Adipocyte (in vitro differentiated cells): ENCODE data around the gene FAM8A1.
"Not testable (repeated sequence)": the region's sequence is repeated elsewhere in the genome, so short reads cannot be mapped to it uniquely, and the experiment has no call there.

ENCODE experiments used
- DNase-seq: peaks from one replicate; pipeline ENCODE4 v3.0.0-alpha.2; 2015; ENCODE audit warnings: low read depth
- H3K27me3 ChIP-seq: replicated peaks from 2 replicates; pipeline ENCODE4 v1.7.0; 2013; ENCODE audit warnings: mild to moderate bottlenecking, low read length, moderate library complexity; ENCODE audit not compliant: control insufficient read depth, insufficient read depth
- H3K36me3 ChIP-seq: 2 replicates; pipeline ENCODE4 v1.7.0; 2013; ENCODE audit warnings: low read length, mild to moderate bottlenecking, moderate library complexity; ENCODE audit not compliant: control insufficient read depth, insufficient read depth, severe bottlenecking
- H3K4me1 ChIP-seq: 2 replicates; pipeline ENCODE4 v1.7.0; 2013; ENCODE audit warnings: mild to moderate bottlenecking, low read length, moderate library complexity; ENCODE audit not compliant: control insufficient read depth, insufficient read depth
- H3K4me3 ChIP-seq: 2 replicates; pipeline ENCODE4 v1.7.0; 2013; ENCODE audit warnings: mild to moderate bottlenecking, low read length, moderate library complexity
- H3K9ac ChIP-seq: 2 replicates; pipeline ENCODE4 v1.7.0; 2013; ENCODE audit warnings: mild to moderate bottlenecking, low read length, moderate library complexity
- H3K9me3 ChIP-seq: 2 replicates; pipeline ENCODE4 v1.7.0; 2013; ENCODE audit warnings: mild to moderate bottlenecking, low read length, moderate library complexity; ENCODE audit not compliant: control insufficient read depth

The FAM8A1 gene

DNA sequence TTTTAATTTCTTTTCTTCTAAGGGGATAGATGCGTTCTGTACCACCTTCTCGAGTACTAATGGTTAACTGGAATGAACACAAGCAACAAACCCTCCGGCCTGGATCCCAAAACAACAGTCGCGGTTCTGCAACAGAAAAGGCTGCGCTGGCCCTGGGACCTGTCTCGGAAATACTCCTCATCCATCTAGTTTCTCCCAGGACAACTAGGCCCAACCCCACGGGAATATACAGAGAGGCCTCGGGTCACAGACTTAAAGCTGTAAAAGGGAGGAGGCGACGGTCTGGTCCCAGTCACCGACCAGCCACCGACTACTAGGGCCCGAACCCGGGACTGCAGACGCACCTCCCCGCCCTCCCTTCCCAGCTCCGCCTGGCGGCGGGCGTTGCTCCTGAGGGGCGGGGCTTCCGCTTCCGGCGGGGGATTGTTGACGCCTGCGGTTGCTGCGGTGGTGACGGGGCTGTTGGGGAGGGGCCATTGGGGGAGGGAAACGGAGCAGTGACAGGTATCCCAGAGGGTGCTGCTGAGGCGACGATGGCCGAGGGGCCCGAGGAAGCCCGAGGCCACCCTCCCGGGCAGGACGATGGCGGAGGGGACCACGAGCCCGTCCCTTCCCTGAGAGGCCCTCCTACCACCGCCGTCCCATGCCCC lies at the start of gene FAM8A1:
FAM8A1 (plus strand) TSS at position 426 of the 650 bp plus-strand sequence; CDS start at position 534, 108 bp downstream.
- DNase-seq, result peak; percentile 96
- Histone ChIP-seq H3K9ac (peak within 1 kb of the TSS; percentile 83), H3K36me3 (peaks cover 17% of the 10 kb centered on the region), H3K4me3 (peak within 1 kb of the TSS; percentile 85), H3K4me1 (peaks cover 18% of the 10 kb centered on the region), H3K27me3 (no peaks in the 10 kb centered on the region), H3K9me3 (no peaks in the 10 kb centered on the region)

DNA sequence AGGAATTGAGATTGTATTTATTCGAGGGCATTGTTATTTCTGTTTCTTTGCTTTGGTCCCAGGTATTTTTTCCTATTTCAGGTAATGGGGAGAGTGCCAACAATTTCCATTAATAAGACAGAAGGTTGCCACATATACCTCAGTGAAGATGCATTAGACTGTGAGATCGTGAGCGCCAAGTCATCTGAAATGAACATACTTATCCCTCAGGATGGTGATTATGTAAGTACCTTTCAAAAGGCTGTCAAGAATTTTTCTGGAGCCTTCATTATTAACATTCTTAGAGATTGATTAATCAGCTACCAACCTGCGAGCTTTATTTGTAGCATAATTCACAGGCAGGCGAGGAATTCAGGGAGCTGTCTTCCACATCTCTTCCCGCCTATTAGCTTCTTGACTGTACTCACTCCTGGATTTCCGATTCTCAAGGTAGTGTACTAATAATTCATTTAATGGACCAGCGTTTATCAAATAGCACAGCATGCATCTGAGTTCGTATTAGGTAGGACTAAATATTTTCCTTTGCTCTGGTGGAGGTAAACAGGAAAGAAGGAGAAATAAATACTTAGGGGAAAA lies 48.6 kb upstream of the FAM8A1 start:
- Histone ChIP-seq H3K4me3 (no peak overlapping the region), H3K36me3 (no peaks in the 10 kb centered on the region), H3K27me3 (no peaks in the 10 kb centered on the region), H3K9ac (no peak overlapping the region), H3K4me1 (no peaks in the 10 kb centered on the region), H3K9me3 (no peaks in the 10 kb centered on the region)
- no peak for DNase-seq

- Histone ChIP-seq H3K27me3 (no peaks in the 10 kb centered on the region), H3K4me3 (no peak overlapping the region), H3K9ac (no peak overlapping the region), H3K9me3 (no peaks in the 10 kb centered on the region), H3K36me3 (no peaks in the 10 kb centered on the region), H3K4me1 (no peaks in the 10 kb centered on the region)
- no peak for DNase-seq
Measured at GRCh38 chr6:17552861-17553260, 47.2 kb upstream of the FAM8A1 start.

GRCh38 chr6:17556014-17556413 lies 44.1 kb upstream of the FAM8A1 start:
- no peaks in the 10 kb centered on the region for H3K36me3 ChIP-seq
- no peaks in the 10 kb centered on the region for H3K27me3 ChIP-seq
- no peak overlapping the region for H3K9ac ChIP-seq
- H3K4me1 ChIP-seq, result no peaks in the 10 kb centered on the region
- no peak overlapping the region for H3K4me3 ChIP-seq
- no peaks in the 10 kb centered on the region for H3K9me3 ChIP-seq
- no peak for DNase-seq

DNA sequence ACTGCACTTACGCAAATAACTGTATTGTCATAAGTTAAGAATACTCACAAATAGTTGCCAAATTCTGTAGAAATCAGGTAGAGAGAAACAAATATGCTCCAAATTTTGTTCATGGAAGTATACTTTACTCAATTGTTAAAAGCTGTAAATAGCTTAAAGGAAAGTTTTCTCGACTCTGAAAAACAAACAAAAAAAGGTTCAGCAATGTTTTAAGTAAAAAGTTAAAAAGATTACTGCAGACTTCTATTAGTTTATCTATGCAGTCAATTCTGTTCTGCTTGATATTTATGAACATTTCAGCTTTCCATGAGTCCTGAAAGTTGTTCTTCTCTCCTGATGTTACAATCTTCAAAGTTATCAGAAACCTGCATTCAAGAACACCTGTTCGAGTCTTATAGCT lies 37.5 kb upstream of the FAM8A1 start:
- no peaks in the 10 kb centered on the region for H3K4me1 ChIP-seq
- H3K36me3 ChIP-seq, result no peaks in the 10 kb centered on the region
- no peak overlapping the region for H3K9ac ChIP-seq
- no peak overlapping the region for H3K4me3 ChIP-seq
- no peaks in the 10 kb centered on the region for H3K27me3 ChIP-seq
- H3K9me3 ChIP-seq, result peaks cover 13% of the 10 kb centered on the region
- DNase-seq, result no peak

GRCh38 chr6:17565399-17565798 lies 34.7 kb upstream of the FAM8A1 start:
- H3K9ac ChIP-seq, result no peak overlapping the region
- H3K4me3 ChIP-seq, result no peak overlapping the region
- no peaks in the 10 kb centered on the region for H3K36me3 ChIP-seq
- H3K4me1 ChIP-seq, result no peaks in the 10 kb centered on the region
- no peak for DNase-seq
- no peaks in the 10 kb centered on the region for H3K27me3 ChIP-seq
- peaks cover 13% of the 10 kb centered on the region for H3K9me3 ChIP-seq

DNA sequence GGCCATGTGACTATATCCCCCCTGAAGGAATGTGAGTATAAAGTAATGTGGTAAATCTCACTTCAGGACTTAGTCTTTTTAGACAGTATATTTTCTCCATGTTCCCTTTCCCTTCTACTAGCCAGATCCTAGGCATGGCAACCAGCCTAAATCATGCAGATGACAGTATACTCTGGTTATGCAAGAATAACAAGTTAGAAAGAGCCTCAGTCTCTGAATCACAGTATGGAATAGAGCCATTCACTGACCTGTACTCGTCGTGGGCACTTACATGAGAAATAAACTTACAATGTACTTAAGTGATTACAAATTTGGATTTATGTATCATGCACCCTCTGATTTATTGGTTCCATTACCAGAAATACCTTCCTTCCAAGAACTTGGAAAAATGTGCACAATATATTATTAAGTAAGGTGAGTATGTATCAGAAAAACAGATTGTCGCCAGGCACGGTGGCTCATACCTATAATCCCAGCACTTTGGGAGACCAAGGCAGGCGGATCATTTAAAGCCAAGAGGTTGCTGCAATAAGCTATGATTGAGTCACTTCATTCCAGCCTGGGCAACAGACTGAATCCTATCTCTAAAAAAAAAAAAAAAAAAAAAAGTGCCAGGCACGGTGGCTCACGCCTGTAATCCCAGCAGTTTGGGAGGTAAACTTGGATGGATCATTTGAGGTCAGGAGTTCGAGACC lies 25.1 kb upstream of the FAM8A1 start:
- H3K4me3 ChIP-seq, result no peak overlapping the region
- no peak overlapping the region for H3K9ac ChIP-seq
- H3K27me3 ChIP-seq, result no peaks in the 10 kb centered on the region
- H3K36me3 ChIP-seq, result no peaks in the 10 kb centered on the region
- peaks cover 5% of the 10 kb centered on the region for H3K9me3 ChIP-seq
- H3K4me1 ChIP-seq, result peaks cover 7% of the 10 kb centered on the region
- DNase-seq, result peak; percentile 84

DNA sequence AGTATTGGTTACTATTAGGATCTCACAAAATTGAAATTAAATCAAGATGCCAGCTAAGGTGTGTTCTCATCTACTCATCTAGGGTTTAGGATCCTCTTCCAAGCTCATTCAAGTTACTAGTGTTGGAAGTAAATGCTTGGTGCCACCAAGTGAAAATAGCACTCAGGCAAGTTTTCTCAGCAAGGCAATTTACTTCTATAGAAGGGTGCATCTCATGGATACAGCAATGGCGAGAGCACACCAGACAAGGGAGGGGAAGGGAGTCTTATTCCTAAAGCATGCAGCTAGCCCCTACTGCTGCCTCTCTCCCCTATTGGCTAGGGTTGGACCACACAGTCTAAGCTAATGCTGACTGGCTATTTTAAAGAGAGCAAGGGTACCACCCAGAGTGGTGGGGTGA lies 23.0 kb upstream of the FAM8A1 start:
- Histone ChIP-seq H3K36me3 (no peaks in the 10 kb centered on the region), H3K27me3 (no peaks in the 10 kb centered on the region), H3K9ac (no peak overlapping the region), H3K9me3 (peaks cover 5% of the 10 kb centered on the region), H3K4me1 (peaks cover 7% of the 10 kb centered on the region), H3K4me3 (no peak overlapping the region)
- DNase-seq, result no peak

- Histone ChIP-seq H3K4me1 (peaks cover 8% of the 10 kb centered on the region), H3K9ac (peak overlapping the region; percentile 72), H3K4me3 (peak overlapping the region; percentile 84), H3K27me3 (no peaks in the 10 kb centered on the region), H3K36me3 (no peaks in the 10 kb centered on the region), H3K9me3 (peaks cover 5% of the 10 kb centered on the region)
- DNase-seq, result peak; percentile 42
Measured at GRCh38 chr6:17580518-17581048, 19.5 kb upstream of the FAM8A1 start.

- not testable (repeated sequence) for H3K27me3 ChIP-seq, H3K4me1 ChIP-seq, H3K36me3 ChIP-seq, H3K9me3 ChIP-seq, DNase-seq, H3K9ac ChIP-seq
- peak overlapping the region; percentile 84 for H3K4me3 ChIP-seq
Measured at GRCh38 chr6:17581282-17581681, 18.8 kb upstream of the FAM8A1 start.

DNA sequence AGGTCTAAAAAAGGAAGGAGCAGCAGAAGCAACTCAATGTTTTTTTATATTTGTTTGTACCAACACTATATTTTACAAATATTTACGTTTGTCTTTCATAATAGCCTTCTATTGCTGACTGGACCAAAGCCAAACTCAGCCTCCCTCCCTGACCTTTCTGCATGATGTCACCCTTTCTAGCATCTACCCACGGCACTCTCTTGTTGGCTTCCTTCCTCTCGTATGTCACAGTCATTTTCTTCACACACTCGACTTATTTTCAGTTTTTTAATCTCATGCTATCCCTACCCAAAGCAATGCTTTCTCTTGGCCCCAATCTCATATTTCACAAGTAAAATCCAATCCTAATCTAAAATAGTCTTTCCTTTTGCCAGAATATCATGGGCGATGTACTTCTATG lies 16.3 kb upstream of the FAM8A1 start:
- H3K4me3 ChIP-seq, result peak overlapping the region; percentile 41
- H3K4me1 ChIP-seq, result peaks cover 8% of the 10 kb centered on the region
- peak overlapping the region; percentile 59 for H3K9ac ChIP-seq
- peak; percentile 54 for DNase-seq
- H3K27me3 ChIP-seq, result no peaks in the 10 kb centered on the region
- no peaks in the 10 kb centered on the region for H3K36me3 ChIP-seq
- H3K9me3 ChIP-seq, result no peaks in the 10 kb centered on the region
